HCEC 1CT (cell line): Measurements from ENCODE around the gene TNC.
A peak's percentile ranks its signal among the peaks of the same experiment; 100 is the strongest.
"Not testable (repeated sequence)": the region's sequence is repeated elsewhere in the genome, so short reads cannot be mapped to it uniquely, and the experiment has no call there.

Experiments used
- DNase-seq: peaks from one replicate; pipeline ENCODE4 v3.0.0-alpha.2; 2017

The TNC gene

DNA sequence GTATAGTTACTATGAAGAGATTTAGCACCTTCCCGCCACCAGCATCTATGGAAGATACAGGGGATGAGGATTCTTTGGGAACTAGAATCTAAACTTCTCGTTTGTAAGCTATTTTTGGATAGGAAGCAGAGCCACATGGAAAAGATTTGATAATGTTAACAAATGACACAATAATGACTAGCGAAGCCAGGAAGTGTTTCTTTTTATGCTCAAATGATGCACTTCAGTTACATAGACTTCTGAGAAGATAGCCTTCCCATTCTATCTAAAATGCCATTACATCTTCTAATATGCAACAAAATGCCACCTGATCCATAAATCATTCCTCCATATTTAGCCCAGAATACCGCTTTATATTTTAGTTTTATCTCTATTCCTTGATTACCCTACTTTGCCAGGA, 17.0 kb upstream of the TNC start:
- DNase-seq, result peak; percentile 74

- peak; percentile 96 for DNase-seq
Observed at GRCh38 chr9:115133649-115134048, 15.7 kb upstream of the TNC start.

DNA sequence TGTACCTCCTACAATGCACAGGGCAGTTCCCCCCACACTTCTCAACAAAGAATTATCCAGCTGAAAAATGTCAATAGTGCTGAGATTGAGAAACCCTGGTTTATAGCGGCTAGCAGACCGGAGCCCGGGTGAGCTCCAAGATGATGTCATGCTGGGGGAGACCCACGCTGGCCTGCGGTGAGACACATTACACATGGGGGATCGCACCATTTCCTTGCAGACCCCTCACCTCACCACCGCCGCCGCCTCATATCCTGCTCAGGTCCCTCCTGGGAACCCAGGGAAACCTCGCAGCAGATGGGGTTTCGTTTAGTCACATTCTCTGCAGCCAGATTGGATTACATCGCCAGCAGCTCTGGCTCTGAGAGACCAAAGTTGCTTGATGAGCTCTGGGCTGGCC, 14.7 kb upstream of the TNC start:
- peak; percentile 40 for DNase-seq

DNA sequence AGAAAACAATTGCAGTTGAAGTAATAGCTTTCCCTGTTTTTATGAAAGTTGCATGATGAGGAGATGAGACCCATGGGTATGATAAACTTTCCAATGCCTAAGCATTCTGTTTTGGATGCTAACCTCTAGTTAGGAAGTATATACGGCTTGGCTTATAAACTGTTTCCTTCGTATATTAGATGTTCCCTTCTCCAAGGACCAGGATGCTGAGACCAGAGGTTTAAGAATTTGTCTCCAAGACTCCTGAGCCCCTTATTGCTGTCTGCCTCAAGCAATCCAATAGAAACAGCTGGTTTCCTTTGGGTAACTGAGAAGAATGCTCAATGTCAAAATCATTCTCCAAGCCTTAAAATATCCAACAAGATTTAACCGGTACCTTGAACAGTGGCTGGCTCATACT, 12.2 kb upstream of the TNC start:
- no peak for DNase-seq

DNA sequence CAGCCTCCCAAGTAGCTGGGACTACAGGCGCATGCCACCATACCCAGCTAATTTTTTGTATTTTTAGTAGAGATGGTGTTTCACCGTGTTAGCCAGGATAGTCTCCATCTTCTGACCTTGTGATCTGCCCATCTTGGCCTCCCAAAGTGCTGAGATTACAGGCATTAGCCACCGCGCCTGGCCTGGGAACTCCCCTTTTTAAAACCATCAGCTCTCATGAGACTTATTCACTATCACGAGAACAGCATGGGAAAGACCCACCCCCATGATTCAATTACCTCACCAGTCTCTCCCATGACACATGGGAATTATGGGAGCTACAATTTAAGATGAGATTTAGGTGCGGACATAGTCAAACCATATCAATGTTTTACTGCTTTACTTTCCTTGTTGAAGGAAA, 10.8 kb upstream of the TNC start:
- DNase-seq, result not testable (repeated sequence)

DNA sequence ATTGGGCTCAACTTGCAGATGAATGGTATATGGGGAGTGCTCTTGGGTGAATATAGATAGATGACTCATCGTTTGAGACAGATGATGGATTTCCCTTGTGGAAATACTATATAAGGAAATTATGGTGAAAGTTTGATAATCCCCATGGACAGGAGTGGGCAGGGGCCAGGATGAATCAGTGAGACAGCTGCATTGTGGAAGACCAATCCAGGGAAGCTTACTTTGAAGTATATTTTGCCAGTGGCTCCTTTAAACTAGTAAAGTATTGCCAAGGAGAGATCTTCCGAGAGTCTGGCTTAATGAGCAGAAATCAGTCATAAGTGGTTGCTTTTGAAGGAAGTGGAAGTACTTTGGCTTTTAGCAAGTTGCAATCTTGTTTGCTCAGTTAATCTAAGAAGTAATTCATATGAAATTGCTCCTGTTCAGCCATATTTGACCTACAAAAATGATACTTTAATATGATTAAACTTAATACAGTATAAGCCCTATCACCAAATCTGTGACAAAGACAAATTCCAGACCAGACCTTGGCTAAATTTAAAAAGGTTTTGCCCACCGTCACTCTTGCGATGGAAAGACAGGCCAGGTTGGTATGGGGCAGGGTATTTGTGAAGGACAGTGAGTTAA, 9.3 kb upstream of the TNC start:
- DNase-seq, result peak; percentile 93

GRCh38 chr9:115126404-115126803, 8.4 kb upstream of the TNC start:
- no peak for DNase-seq

DNA sequence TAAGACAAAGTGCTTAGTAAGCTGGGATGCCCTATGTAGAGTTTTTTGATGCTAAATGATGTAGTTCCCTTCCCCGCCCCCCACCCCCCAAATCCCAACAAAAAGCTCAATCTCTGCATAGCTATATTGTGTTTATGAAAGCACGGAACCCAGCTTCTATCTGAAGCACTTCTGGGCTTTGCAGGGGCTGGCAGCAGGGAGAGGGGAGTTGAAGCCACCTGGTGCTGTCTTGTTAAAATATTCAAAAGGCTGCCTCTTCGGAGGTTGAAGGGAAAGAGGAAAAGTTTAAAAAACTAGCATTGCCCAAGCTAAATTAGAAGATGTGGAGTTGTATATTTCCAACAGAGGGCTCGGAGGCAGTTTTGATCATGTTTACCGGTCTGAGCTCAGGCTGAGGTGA, 5.0 kb upstream of the TNC start:
- DNase-seq, result no peak

DNA sequence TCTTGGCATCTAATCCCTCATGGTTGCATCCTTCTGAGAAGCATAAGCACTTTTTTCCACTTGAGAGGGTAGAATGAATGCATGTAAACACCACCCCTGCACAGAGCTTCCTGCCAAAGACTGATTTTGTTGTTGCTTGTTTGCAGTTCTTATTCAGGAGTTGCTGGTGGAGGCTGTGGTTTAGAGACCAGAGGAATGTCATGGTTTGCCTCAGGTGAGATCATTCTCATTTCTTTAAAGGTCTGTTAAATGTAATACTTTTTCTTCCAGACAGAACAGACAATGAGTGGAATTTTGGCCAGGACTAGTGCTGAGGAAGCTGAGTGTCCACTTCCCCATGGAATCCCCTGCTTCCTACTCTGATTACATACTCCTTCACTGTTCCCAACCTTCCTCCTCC, 3.2 kb upstream of the TNC start:
- no peak for DNase-seq

- DNase-seq, result peak; percentile 86
Observed at GRCh38 chr9:115118879-115119218, 892 bp upstream of the TNC start.

DNA sequence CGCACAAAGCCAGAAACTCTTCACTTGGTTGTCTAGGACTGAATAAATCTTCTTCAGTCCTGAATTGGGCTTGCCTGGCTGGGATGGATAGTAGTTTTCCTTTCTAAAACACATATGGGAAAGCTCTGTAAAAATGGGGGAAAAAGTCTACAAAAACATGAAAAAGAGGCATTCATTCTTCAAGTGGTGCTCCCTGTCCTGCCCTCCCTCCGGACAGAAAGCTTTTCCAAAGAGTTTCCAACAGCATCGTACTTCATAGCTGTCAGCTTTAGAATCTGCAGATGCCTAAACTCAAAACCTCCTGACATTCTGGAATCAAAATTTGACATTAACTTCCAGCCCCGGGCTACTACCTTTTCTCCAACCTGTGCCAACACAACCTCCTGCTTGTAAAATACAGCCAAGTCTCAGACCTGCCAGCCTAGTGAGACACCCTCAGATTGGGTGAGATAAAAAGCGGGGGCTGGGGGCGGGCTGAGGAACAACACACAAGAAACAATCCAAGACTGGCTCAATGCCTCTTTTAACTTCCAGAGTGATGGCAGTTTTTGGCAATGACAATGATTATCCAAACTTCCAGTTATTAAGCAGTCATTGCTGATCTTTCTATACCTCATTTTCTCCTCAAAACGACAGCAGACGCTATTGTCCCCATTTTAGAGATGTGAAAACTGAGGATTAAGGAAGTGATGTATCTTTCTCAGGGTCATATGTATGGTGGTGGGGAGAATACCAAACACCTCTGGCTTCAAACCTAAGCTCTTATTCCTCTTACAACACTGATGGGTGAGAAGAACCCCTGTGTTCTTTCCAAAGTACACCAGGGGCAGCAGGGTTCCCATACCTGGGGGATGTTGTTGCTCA, 1.3 kb downstream of the TNC start:
- no peak for DNase-seq

DNA sequence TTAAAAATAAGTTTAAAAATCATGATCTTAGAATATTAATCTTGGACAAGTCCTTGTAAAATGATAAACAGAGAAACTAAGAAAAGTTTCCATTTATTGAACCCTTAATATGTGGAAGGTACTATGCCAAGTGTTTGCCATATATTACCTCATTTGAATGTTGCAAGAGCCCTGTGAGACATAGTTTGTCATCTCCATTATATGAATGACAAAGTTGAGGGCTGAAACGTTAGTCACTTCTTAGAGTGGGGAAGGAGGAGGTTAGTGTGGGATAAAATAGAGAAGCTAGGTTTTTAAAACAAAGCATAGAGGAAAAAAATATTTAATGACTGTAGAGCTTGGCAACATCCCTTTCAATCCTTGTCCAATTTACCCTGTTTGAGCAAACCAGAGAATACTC, 2.0 kb downstream of the TNC start:
- DNase-seq, result peak; percentile 89

- no peak for DNase-seq
Observed at GRCh38 chr9:115115117-115115880, 2.7 kb downstream of the TNC start.

DNA sequence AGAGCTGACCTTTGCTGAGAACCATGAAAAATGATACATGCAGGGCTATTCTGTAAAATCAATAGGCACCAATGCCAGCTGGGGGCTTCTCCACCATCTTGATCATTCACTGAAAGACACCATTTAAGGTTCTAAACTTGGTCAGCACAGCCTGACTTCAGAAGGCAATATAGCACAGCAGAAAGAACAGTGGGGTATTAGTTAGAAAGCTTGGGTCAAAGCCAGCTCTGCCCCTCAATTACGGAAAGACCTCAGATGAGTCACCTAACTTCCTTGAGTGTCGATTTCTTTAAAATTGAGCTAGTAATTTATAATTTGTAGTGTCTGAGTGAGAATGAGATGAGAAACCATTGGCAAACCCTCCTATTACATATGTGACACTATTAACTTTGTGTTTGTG, 3.4 kb downstream of the TNC start:
- DNase-seq, result no peak

DNA sequence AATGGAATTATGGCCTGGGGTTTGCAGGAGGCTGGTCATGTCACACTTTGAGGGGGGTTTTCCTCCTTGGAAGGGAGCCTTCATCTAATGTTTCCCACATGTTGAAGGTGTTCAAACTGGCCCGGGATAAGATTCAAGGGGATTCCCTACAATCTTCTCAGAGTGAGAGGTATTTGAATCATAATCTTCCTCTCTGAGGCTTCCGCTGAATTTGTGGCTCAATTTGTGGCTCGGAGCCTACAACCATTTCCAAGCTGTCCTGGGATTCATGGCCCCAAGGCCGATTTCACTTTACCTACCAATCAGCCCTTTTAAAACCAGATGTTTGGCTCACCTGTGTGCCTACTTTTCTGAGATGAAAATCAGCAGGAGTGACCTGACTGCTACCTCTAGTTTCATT, 3.9 kb downstream of the TNC start:
- no peak for DNase-seq

DNA sequence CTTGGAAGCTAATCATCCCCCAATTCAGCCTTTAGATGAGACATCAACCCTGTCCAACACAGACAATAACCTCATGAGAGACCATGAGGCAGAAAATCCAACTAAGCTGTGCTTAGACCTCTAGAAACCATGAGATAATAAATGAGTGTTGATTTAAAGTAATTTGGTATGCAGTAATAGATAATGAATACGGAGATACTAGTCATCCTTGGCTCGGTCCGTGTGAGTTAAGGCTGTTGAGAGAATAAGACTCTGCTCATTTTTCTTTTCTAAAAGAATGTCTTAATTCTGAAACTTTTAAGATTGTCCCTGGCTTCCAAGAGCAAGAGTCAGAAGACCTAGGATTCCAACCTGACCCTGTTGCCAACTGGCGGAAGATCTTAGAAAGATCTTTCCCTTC, 6.1 kb downstream of the TNC start:
- DNase-seq, result no peak

GRCh38 chr9:115109486-115109885, 8.5 kb downstream of the TNC start:
- peak; percentile 50 for DNase-seq

- DNase-seq, result peak; percentile 63
Observed at GRCh38 chr9:115107701-115108100, 10.3 kb downstream of the TNC start.

- peak; percentile 78 for DNase-seq
Observed at GRCh38 chr9:115106642-115107041, 11.3 kb downstream of the TNC start.

- peak; percentile 70 for DNase-seq
Observed at GRCh38 chr9:115106001-115106400, 12.0 kb downstream of the TNC start.

DNA sequence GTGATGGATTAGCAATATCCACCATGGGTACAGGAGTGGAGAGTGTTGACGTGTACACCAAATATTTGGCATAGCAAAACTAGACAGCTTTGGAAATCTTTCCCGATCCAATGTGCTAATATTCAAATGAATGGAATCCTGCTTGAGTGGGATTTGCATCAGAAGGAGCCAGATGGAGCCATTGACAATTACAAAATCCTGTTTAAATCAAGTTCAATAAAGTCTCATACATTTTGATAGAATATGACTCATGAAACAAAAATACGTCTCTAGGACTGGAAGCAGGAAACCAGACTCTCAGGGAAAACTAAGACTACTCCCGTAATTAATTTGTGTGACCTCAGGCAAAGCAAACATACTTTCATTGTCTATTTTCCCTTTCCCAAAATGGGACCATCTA, 13.0 kb downstream of the TNC start:
- peak; percentile 80 for DNase-seq

- no peak for DNase-seq
Observed at GRCh38 chr9:115103746-115104477, 14.0 kb downstream of the TNC start.

GRCh38 chr9:115099901-115100300, 18.1 kb downstream of the TNC start:
- no peak for DNase-seq
